Measurements from ENCODE around the gene SKI. TPM values are rescaled to one million over a fixed set of nuclear protein-coding genes. Genes with fewer than 3 reads are reported as not detected.

The SKI gene
- total RNA-seq, 2 experiments from 2014 or later: 286 to 324 TPM

- no peak overlapping the region for H3K4me3 Mint-ChIP-seq
- no peaks in the 10 kb centered on the region for H3K4me1 Mint-ChIP-seq (ENCODE audit: low read depth)
- no peak for TF ChIP-seq CTCF (IDR thresholded peaks at IDR 0.05)
- H3K36me3 ChIP-seq (ENCODE audit: insufficient read depth, low read length): no peaks in the 10 kb centered on the region
- H3K4me3 ChIP-seq (ENCODE audit: low read length): no peak overlapping the region
- DNase-seq (no peak), ATAC-seq (ENCODE audit: poor library complexity) (no peak)
- peaks cover 22% of the 10 kb centered on the region for H3K4me1 ChIP-seq (ENCODE audit: insufficient read depth, low read length)
- CTCF ChIA-PET: no interaction called here
- no peaks in the 10 kb centered on the region for H3K27me3 ChIP-seq (ENCODE audit: control insufficient read depth in 1 of 2, insufficient read depth in 2 of 2, low read length in 2 of 2)
- no peaks in the 10 kb centered on the region for H3K9me3 Mint-ChIP-seq
- intact Hi-C loops (cut with DNase I, micrococcal nuclease): no loop called here
- POLR2A ChIA-PET: no interaction called here
- H3K9me3 ChIP-seq (ENCODE audit: control insufficient read depth in 1 of 2, insufficient read depth in 1 of 2, low read length in 2 of 2): no peaks in the 10 kb centered on the region
- no peaks in the 10 kb centered on the region for H3K27me3 Mint-ChIP-seq
- no peak overlapping the region for H3K27ac Mint-ChIP-seq
- H3K27ac ChIP-seq (ENCODE audit: low read depth in 1 of 2, low read length in 2 of 2): no peak overlapping the region
- H3K36me3 Mint-ChIP-seq (ENCODE audit: low read depth): no peaks in the 10 kb centered on the region
Measured at GRCh38 chr1:2216767-2217058, 11.4 kb upstream of the SKI start.

GRCh38 chr1:2221271-2221670, 6.8 kb upstream of the SKI start:
- Histone ChIP-seq H3K4me3 (ENCODE audit: low read length) (no peak overlapping the region), H3K4me1 (ENCODE audit: insufficient read depth, low read length) (peaks cover 8% of the 10 kb centered on the region), H3K27ac (ENCODE audit: low read depth in 1 of 2, low read length in 2 of 2) (no peak overlapping the region), H3K36me3 (ENCODE audit: insufficient read depth, low read length) (no peaks in the 10 kb centered on the region), H3K9me3 (ENCODE audit: control insufficient read depth in 1 of 2, insufficient read depth in 1 of 2, low read length in 2 of 2) (no peaks in the 10 kb centered on the region), H3K27me3 (ENCODE audit: control insufficient read depth in 1 of 2, insufficient read depth in 2 of 2, low read length in 2 of 2) (no peaks in the 10 kb centered on the region)
- POLR2A ChIA-PET: interaction anchor here (0.6 kb wide), 1 partner anchor 14 kb away, joined by 3 read pairs; no protein-coding TSS in a partner anchor
- CTCF ChIA-PET: interaction anchor here (1.8 kb wide), 1 partner anchor 26 kb away, joined by 5 read pairs; the partner anchor contains the start of gene FAAP20
- DNase-seq (no peak), ATAC-seq (ENCODE audit: poor library complexity) (no peak)
- Mint-ChIP-seq H3K27me3 (no peaks in the 10 kb centered on the region), H3K9me3 (no peaks in the 10 kb centered on the region), H3K27ac (no peak overlapping the region), H3K4me1 (ENCODE audit: low read depth) (peaks cover 2% of the 10 kb centered on the region), H3K36me3 (ENCODE audit: low read depth) (peaks cover 2% of the 10 kb centered on the region), H3K4me3 (no peak overlapping the region)
- TF ChIP-seq CTCF (IDR thresholded peaks at IDR 0.05): no peak
- intact Hi-C loops (cut with DNase I, micrococcal nuclease): no loop called here

GRCh38 chr1:2224170-2224584, 3.9 kb upstream of the SKI start:
- Mint-ChIP-seq H3K4me1 (ENCODE audit: low read depth) (peaks cover 5% of the 10 kb centered on the region), H3K27me3 (no peaks in the 10 kb centered on the region), H3K9me3 (no peaks in the 10 kb centered on the region), H3K27ac (no peak overlapping the region), H3K4me3 (no peak overlapping the region), H3K36me3 (ENCODE audit: low read depth) (peaks cover 9% of the 10 kb centered on the region)
- TF ChIP-seq CTCF (IDR thresholded peaks at IDR 0.05): no peak
- Histone ChIP-seq H3K27me3 (ENCODE audit: control insufficient read depth in 1 of 2, insufficient read depth in 2 of 2, low read length in 2 of 2) (no peaks in the 10 kb centered on the region), H3K27ac (ENCODE audit: low read depth in 1 of 2, low read length in 2 of 2) (no peak overlapping the region), H3K36me3 (ENCODE audit: insufficient read depth, low read length) (no peaks in the 10 kb centered on the region), H3K4me3 (ENCODE audit: low read length) (no peak overlapping the region), H3K4me1 (ENCODE audit: insufficient read depth, low read length) (peaks cover 17% of the 10 kb centered on the region), H3K9me3 (ENCODE audit: control insufficient read depth in 1 of 2, insufficient read depth in 1 of 2, low read length in 2 of 2) (no peaks in the 10 kb centered on the region)
- CTCF ChIA-PET: interaction anchor here (1.5 to 2.7 kb wide), 2 partner anchors 12 to 29 kb away, joined by 5 to 7 read pairs; partner anchors contain the start of gene FAAP20
- no peak for ATAC-seq (ENCODE audit: poor library complexity)
- intact Hi-C loops (cut with DNase I, micrococcal nuclease): no loop called here
- DNase-seq: peak in 1 of 14 experiments; percentile 18
- POLR2A ChIA-PET: no interaction called here

All from CD4-positive, alpha-beta T cell (primary cell).